HTERT RPE-1 (cell line): Measurements from ENCODE around the gene ARHGEF2.

Experiments
- in situ Hi-C: fragments of 300-500 bp; cut with MboI; formaldehyde crosslinking; loops from 4 replicates; pipeline ENCODE4 v1.14.3; 2020; ENCODE audit warnings: low sequenced_read_pairs

ARHGEF2 gene

DNA sequence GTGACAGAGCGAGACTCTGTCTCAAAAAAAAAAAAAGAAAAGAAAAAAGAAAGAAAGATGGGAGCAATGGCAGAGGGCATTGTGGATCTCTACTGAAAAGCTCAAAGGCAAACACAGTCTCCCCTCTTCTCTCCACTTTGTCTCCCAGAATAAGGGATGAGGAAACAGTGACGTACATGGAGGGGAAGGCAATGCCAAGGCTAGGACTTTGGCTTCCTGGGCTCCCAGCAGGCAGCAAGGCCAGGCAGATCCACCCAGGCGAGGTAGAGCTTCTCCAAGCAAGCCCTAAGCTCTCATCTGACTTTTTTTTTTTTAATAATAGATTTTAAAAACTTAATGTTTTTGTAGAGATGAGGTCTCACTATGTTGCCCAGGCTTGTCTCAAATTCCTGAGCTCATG is 4.6 kb downstream of the ARHGEF2 start:
- in situ Hi-C loops, result no loop called here

DNA sequence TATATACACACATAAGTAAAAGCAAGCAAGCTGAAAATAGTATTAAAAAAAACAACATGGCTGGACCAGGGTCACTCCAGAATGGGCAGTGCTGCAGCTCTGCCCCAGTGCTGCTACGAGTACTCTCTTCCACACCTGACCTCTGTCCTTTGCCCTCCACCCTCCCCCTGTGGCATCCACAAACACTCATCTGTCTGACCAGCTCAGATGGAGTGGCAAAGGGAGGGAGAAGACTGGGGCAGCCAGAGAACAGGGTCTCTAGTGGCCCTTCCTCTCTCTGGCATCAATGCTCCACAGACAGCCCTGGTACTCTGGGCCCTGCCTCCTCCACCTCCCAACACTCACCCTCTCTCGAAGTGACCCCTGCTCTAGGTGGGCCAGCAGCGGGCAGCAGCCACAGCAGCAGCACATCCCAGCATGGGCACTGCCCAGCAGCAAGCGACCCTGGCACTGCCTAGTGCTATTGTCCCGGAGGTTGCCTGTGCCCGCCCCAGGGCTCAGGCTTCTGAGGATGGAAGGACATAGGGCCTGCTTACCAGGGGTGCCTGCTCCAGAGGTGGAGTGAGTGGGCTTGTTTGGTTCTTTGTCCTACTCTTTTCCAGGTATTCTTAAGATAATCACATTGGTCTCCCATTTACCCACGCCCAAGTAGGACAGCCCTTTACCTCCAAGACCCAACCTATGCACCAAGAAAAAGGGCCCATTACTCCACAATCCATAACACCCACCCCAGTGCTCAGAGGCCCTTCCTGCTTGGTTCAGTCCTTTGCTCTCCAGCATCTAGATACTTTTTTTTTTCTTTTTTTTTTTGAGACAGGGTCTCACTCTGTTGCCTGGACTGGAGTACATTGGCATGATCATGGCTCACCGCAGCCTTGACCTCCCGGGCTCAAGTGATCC is 6.2 kb downstream of the ARHGEF2 start:
- in situ Hi-C loops, result no loop called here

GRCh38 chr1:155970531-155971167 is 7.7 kb downstream of the ARHGEF2 start:
- in situ Hi-C loops, result no loop called here

GRCh38 chr1:155969377-155969791 is 9.0 kb downstream of the ARHGEF2 start:
- in situ Hi-C loops, result no loop called here

DNA sequence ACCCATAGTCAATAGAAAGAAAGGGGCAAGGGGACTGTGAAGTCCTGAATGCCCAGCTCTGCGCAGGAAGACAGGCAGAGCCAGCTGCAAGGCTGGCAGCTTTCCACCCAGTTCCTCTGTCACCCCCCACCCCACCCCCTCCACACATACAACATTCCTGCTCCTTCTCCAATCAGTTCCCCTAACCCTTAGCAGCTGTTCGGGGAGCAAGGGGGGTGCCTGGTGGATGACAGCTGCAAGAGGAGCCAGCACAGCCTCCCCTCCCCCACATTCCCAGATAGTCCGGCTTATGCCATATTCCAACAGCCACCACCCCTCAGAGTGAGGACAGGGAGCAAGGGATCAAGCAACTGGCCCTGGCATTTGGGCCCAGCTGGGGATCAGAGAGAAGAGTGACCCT is 9.7 kb downstream of the ARHGEF2 start:
- in situ Hi-C loops, result no loop called here

DNA sequence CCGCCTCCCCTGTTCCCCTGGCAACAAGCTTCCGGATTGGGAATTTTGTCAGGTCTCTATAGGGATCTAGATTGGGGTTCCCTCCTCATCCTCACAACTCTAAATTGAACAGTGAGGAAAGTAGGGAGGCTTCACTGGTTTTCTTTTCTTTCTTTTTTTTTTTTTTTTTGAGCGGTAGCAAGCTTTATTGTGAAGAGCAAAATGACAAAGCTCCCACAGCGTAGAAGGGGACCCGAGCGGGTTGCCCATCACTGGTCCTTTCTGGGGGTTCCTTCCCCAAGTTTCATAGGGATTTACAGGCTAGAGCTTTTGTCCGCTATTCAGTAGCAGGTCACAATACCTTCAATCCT is 10.3 kb downstream of the ARHGEF2 start:
- in situ Hi-C loops, result no loop called here

- in situ Hi-C loops, result no loop called here
Measured at GRCh38 chr1:155967341-155968050, 10.9 kb downstream of the ARHGEF2 start.

GRCh38 chr1:155966750-155967149 is 11.6 kb downstream of the ARHGEF2 start:
- in situ Hi-C loops, result no loop called here

DNA sequence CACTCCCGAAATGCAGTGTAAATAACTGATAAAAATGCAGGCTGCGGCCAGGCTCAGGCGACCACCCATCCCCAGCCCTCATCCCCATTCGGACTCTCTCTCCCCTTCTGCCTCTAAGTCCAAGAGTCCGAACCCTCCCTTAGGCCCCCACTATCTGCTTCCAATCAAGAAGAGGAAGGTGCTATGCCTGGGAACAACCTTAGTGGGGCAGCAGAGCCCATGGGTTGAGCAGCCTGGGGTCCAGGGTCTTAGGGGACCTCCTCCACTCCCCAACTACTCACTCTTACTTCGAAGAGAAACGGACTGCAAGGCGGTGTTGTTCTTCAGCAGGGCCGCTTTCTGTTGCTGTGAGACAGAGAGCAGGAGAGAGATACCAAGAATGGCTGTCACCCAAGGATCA is 12.2 kb downstream of the ARHGEF2 start:
- in situ Hi-C loops, result no loop called here

- in situ Hi-C loops, result no loop called here
Measured at GRCh38 chr1:155964193-155964592, 14.2 kb downstream of the ARHGEF2 start.

DNA sequence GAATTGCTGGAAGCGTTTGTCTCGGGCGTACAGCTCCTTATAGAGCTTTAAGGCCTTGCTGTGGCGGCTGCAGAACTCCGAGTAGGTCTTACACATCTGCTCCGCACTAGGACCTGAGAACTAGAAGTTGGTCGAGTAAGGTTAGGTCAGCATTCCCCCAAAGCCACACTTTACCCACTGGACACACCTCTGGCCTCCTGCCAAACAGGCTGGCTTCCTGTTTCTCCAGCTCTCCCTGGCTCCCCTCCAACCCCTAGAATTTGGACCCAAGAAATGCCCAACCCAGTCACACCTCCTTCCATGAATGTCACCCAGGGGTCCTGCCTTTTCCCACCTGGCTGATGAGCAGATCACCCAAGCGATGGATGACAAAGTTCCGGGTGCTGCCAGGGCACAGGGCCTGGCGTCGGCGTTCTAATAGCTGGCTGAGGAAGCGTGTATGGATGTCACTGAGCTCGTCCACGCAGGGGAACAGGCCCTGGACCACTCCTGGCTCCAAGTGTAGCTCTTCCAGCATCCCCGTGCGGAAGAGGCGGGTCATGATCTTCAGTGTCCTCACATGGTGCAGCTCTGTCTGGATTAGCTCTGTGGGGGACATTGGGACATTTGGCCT is 15.6 kb downstream of the ARHGEF2 start:
- in situ Hi-C loops, result no loop called here

DNA sequence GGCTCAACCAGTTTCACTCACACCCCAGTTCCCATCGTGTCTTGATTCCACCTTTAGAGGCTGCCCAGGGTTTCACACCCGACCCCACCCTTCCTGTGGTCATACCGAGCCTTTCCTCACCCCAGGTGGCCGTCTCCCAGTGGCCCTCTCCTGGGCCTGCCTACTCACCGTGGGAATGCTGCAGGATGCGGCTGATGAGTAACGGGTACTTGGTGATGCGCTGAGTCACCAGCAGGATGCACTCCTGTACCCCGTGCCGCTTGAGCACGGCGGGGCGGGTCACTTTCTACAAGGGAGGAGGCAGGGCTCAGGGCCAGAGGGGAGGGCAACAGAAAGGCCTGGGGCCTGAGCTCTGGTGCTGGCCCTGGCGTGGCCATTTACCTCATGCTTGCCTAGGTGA is 16.4 kb downstream of the ARHGEF2 start:
- in situ Hi-C loops, result no loop called here

GRCh38 chr1:155960081-155960745 is 18.1 kb downstream of the ARHGEF2 start:
- in situ Hi-C loops, result no loop called here

DNA sequence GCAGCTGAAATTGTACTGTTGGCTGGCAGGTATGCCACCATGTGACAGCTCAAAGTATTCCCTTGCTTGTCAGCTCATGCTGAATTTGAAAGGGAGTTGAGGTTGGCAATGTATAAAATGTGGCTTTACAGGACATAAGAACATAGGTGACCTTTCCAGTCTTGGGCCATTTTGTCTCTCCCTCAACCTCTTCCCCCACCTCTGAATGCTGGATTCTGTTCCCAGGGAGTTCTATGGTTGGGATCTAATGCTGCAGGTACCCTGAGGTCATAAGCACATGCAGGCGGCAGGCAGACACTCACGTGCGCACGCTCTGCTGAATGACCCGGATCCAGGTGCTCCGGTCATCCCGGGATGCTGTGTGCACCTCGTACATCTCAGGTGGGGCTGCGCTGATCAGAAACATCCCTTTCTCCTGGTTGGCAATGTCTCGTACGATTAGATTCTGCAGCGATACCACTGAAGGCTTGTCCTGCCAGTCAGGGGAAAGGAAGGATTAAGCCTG is 20.9 kb downstream of the ARHGEF2 start:
- in situ Hi-C loops, result no loop called here

- in situ Hi-C loops, result no loop called here
Measured at GRCh38 chr1:155954645-155955044, 23.7 kb downstream of the ARHGEF2 start.

- in situ Hi-C loops, result no loop called here
Measured at GRCh38 chr1:155952505-155952890, 25.8 kb downstream of the ARHGEF2 start.

DNA sequence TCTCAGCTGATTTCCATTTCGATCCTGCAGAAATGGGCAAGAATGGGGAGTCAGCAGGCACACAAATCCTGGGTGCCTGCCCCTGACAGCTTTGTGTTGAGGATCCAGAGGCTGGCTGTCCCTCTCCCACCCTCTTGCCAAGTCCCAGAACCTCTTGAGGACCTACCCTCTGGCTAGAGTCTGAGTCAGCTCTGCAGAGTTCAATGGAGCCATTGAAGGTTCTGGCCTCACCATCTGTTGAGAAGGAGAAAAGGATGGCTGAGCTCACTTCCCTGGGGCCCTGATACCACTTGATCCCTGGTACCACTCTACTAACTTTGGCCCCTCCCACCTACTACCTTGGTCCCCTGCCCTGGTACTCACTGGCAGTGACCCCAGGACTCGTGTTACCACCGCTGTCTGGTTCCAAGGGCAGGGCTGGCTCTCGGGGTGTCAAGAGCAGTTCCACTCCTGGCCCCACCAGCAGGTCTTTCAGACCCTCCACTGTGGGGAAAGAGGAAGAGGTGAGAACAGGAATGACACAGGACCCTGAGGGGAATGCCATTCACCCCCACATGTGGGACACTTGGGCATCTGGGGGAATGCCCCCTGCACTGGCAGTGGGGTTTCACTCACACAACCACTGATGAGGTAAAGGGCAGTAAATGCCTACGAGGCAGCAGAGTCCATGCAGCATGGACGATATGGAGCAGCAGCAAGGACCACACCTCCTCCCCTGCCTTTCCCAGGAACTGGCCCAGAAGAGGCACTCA is 26.4 kb downstream of the ARHGEF2 start:
- in situ Hi-C loops, result no loop called here

DNA sequence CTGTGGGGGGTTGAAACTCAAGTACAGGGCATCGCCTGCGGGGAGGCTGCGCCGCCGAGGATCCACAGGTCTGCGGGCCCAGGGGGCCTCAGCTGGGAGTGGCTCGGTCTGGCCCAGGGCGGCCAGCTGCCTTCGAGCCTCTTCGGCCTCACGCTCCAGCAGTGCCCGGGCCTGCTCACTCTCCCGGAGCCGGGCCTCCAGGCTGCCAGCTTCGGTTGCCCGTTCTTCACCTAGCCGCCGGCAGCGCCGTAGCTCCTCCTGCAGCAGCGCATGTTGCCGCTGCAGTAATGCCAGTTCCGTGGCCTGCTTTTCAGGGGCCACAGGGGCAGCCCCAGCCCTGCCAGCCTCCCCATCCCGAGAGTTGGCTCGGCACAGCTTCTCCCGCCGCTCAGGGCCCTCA is 27.5 kb downstream of the ARHGEF2 start:
- in situ Hi-C loops, result no loop called here

GRCh38 chr1:155947741-155948140 is 30.6 kb downstream of the ARHGEF2 start:
- in situ Hi-C loops, result no loop called here

GRCh38 chr1:155947292-155947691 is 31.1 kb downstream of the ARHGEF2 start:
- in situ Hi-C loops, result no loop called here
